COLO668 (cell line): ENCODE data around the gene CEP164.
"Not testable (repeated sequence)": the region's sequence is repeated elsewhere in the genome, so short reads cannot be mapped to it uniquely, and the experiment has no call there.

Experiments
- DNase-seq: peaks from one replicate; lab custom pipeline; 2025; ENCODE audit not compliant: unreplicated experiment; lab: John Stamatoyannopoulos, UW

Gene CEP164

GRCh38 chr11:117392001-117392690 is 64.5 kb downstream of the CEP164 start:
- no peak for DNase-seq

- DNase-seq = no peak
These were observed 65.3 kb downstream of the CEP164 start for GRCh38 chr11:117392979-117393378.

- no peak for DNase-seq
These were observed 66.7 kb downstream of the CEP164 start for GRCh38 chr11:117394221-117394925.

- no peak for DNase-seq
These were observed 67.8 kb downstream of the CEP164 start for GRCh38 chr11:117395476-117395875.

- DNase-seq = no peak
These were observed 69.3 kb downstream of the CEP164 start for GRCh38 chr11:117396970-117397369.

GRCh38 chr11:117398618-117399017 is 71.0 kb downstream of the CEP164 start:
- not testable (repeated sequence) for DNase-seq

GRCh38 chr11:117399100-117399840 is 71.6 kb downstream of the CEP164 start:
- not testable (repeated sequence) for DNase-seq

- DNase-seq = not testable (repeated sequence)
These were observed 78.2 kb downstream of the CEP164 start for GRCh38 chr11:117405898-117406297.

- DNase-seq = no peak
These were observed 79.4 kb downstream of the CEP164 start for GRCh38 chr11:117407016-117407415.

GRCh38 chr11:117408356-117408755 is 80.7 kb downstream of the CEP164 start:
- DNase-seq = no peak

GRCh38 chr11:117409511-117409910 is 81.9 kb downstream of the CEP164 start:
- DNase-seq = no peak

- DNase-seq = no peak
These were observed 82.6 kb downstream of the CEP164 start for GRCh38 chr11:117410238-117410637.

GRCh38 chr11:117410861-117411710 is 83.4 kb downstream of the CEP164 start:
- DNase-seq = no peak

- DNase-seq = no peak
These were observed 84.1 kb downstream of the CEP164 start for GRCh38 chr11:117411736-117412135.

GRCh38 chr11:117412176-117412575 is 84.5 kb downstream of the CEP164 start:
- DNase-seq = no peak

GRCh38 chr11:117412653-117413275 is 85.1 kb downstream of the CEP164 start:
- DNase-seq = no peak

GRCh38 chr11:117413616-117414015 is 86.0 kb downstream of the CEP164 start:
- DNase-seq = no peak

GRCh38 chr11:117414724-117415123 is 87.1 kb downstream of the CEP164 start:
- DNase-seq = no peak

- no peak for DNase-seq
These were observed 87.8 kb downstream of the CEP164 start for GRCh38 chr11:117415358-117415896.

GRCh38 chr11:117417342-117417741 is 89.7 kb downstream of the CEP164 start:
- DNase-seq = no peak
